ENCODE measurements around the gene LRMDA. TPM values are rescaled to one million over a fixed set of nuclear protein-coding genes. Genes with fewer than 3 reads are reported as not detected.

Gene LRMDA
- total RNA-seq, 1 donor from 2014 or later: 5.2 TPM

DNA sequence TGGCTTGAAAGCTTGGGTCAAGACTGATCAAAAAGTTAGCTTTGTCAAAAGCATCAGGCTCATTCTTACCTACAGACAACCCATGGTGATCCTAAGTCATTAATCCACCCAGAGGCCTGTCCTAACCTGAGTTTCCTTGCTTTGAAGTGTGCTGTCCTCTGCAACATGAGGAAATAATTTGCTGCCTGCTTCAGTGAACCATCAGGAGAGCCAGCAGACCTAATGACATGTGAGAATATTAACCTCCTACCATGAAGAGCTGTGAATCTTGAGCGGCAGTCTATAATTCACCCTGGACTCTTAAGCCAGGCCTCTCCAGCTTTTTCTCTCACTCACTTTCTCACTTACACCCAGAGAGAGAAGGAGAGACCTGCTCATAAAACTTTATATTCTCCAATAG is 590.0 kb downstream of the LRMDA start:
- H3K4me1 ChIP-seq: no peaks in the 10 kb centered on the region
- peaks cover 7% of the 10 kb centered on the region for H3K27me3 Mint-ChIP-seq (ENCODE audit: insufficient read depth, low read depth)
- no peaks in the 10 kb centered on the region for H3K79me2 ChIP-seq (ENCODE audit: low read depth)
- H3K27me3 ChIP-seq: no peaks in the 10 kb centered on the region
- no peak overlapping the region for H2AFZ ChIP-seq (replicated peaks)
- no peak for TF ChIP-seq EZH2phosphoT487 (IDR thresholded peaks at IDR 0.05)
- TF ChIP-seq, protein P1, sequence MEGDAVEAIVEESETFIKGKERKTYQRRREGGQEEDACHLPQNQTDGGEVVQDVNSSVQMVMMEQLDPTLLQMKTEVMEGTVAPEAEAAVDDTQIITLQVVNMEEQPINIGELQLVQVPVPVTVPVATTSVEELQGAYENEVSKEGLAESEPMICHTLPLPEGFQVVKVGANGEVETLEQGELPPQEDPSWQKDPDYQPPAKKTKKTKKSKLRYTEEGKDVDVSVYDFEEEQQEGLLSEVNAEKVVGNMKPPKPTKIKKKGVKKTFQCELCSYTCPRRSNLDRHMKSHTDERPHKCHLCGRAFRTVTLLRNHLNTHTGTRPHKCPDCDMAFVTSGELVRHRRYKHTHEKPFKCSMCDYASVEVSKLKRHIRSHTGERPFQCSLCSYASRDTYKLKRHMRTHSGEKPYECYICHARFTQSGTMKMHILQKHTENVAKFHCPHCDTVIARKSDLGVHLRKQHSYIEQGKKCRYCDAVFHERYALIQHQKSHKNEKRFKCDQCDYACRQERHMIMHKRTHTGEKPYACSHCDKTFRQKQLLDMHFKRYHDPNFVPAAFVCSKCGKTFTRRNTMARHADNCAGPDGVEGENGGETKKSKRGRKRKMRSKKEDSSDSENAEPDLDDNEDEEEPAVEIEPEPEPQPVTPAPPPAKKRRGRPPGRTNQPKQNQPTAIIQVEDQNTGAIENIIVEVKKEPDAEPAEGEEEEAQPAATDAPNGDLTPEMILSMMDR (IDR thresholded peaks at IDR 0.05): no peak
- TF ChIP-seq EZH2 (IDR thresholded peaks at IDR 0.05): no peak
- no peaks in the 10 kb centered on the region for H4K20me1 ChIP-seq (ENCODE audit: low read depth)
- no peak for DNase-seq (ENCODE audit: low spot score)
- no peaks in the 10 kb centered on the region for H3F3A ChIP-seq (ENCODE audit: low read depth)
- no peak overlapping the region for H3K4me3 ChIP-seq
- H3K4me1 Mint-ChIP-seq: peaks cover 15% of the 10 kb centered on the region
- no peak overlapping the region for H3K27ac ChIP-seq
- no peaks in the 10 kb centered on the region for H3K36me3 ChIP-seq
- no peak overlapping the region for H3K9ac ChIP-seq
- no peaks in the 10 kb centered on the region for H3K36me3 Mint-ChIP-seq
- H3K9me3 Mint-ChIP-seq: no peaks in the 10 kb centered on the region
- no peak overlapping the region for H3K4me3 Mint-ChIP-seq
- H3K27ac Mint-ChIP-seq: no peak overlapping the region
- no peaks in the 10 kb centered on the region for H3K9me3 ChIP-seq (ENCODE audit: low read depth)
- no peak overlapping the region for H3K4me2 ChIP-seq

DNA sequence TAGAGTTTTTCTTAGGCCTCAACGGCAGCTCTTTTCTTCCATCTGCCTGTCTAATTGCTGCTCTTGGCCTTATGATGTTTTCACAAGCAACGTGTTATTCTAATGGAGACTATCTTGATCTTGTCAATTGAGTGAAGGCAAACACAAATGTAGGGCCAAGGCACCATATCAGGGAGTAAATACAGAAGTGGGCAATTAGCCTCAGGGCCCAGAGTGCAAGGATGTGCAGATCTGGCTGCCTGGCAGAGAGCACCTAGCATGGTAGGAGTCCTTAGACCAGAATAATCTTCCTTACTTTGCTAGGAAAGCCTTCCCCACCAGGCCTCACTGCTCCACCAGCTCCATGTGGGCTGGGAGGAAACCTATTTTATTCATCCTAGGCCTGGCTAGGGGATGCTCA is 590.9 kb downstream of the LRMDA start:
- DNase-seq (ENCODE audit: low spot score): no peak
- H3K27me3 Mint-ChIP-seq (ENCODE audit: insufficient read depth, low read depth): peaks cover 6% of the 10 kb centered on the region
- H3K4me1 Mint-ChIP-seq: peaks cover 15% of the 10 kb centered on the region

DNA sequence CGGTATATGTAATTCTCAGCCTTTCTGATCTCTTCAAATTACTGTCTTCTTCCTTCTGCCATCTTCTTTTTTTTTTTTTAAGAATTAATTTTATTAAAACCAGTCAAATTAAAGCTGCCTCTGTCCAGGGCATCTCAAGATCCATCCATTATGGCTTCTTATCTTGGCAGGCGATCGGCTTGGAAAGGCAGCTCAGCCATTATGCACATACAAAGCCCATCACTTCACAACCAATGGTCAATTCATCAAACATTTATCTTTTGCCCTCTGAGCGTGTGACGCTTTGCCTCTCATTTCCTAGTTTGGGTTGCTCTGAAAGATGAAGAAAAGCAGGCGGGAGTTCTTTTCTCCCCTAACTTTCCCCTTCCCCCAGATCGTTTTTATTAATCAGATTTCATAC is 591.6 kb downstream of the LRMDA start:
- no peaks in the 10 kb centered on the region for H3K4me1 ChIP-seq
- no peaks in the 10 kb centered on the region for H4K20me1 ChIP-seq (ENCODE audit: low read depth)

More for the DNA sequence above, 590.9 kb downstream of the LRMDA start:
- H3K9me3 Mint-ChIP-seq: no peaks in the 10 kb centered on the region
- no peak for TF ChIP-seq EZH2phosphoT487 (IDR thresholded peaks at IDR 0.05)
- TF ChIP-seq, protein P1 (IDR thresholded peaks at IDR 0.05): no peak
- TF ChIP-seq EZH2 (IDR thresholded peaks at IDR 0.05): no peak
- no peaks in the 10 kb centered on the region for H3F3A ChIP-seq (ENCODE audit: low read depth)
- no peak overlapping the region for H3K9ac ChIP-seq
- no peaks in the 10 kb centered on the region for H3K36me3 Mint-ChIP-seq
- H3K36me3 ChIP-seq: no peaks in the 10 kb centered on the region
- H3K27me3 ChIP-seq: no peaks in the 10 kb centered on the region
- no peaks in the 10 kb centered on the region for H4K20me1 ChIP-seq (ENCODE audit: low read depth)
- no peak overlapping the region for H3K27ac Mint-ChIP-seq
- no peak overlapping the region for H3K27ac ChIP-seq
- no peaks in the 10 kb centered on the region for H3K4me1 ChIP-seq
- no peaks in the 10 kb centered on the region for H3K79me2 ChIP-seq (ENCODE audit: low read depth)
- no peak overlapping the region for H2AFZ ChIP-seq (replicated peaks)
- H3K9me3 ChIP-seq (ENCODE audit: low read depth): no peaks in the 10 kb centered on the region
- H3K4me3 ChIP-seq: no peak overlapping the region
- no peak overlapping the region for H3K4me2 ChIP-seq
- H3K4me3 Mint-ChIP-seq: peak overlapping the region; percentile 6

More for the DNA sequence above, 591.6 kb downstream of the LRMDA start:
- no peaks in the 10 kb centered on the region for H3K27me3 ChIP-seq
- H3K9me3 Mint-ChIP-seq: no peaks in the 10 kb centered on the region
- H3K4me3 Mint-ChIP-seq: no peak overlapping the region
- H3K79me2 ChIP-seq (ENCODE audit: low read depth): no peaks in the 10 kb centered on the region
- H3K27me3 Mint-ChIP-seq (ENCODE audit: insufficient read depth, low read depth): peaks cover 6% of the 10 kb centered on the region
- no peak for DNase-seq (ENCODE audit: low spot score)
- H3K36me3 ChIP-seq: no peaks in the 10 kb centered on the region
- no peaks in the 10 kb centered on the region for H3K36me3 Mint-ChIP-seq
- no peak overlapping the region for H3K9ac ChIP-seq
- H3K27ac ChIP-seq: no peak overlapping the region
- H3K9me3 ChIP-seq (ENCODE audit: low read depth): no peaks in the 10 kb centered on the region
- no peak overlapping the region for H3K27ac Mint-ChIP-seq
- H3K4me2 ChIP-seq: no peak overlapping the region
- no peak overlapping the region for H3K4me3 ChIP-seq
- H3K4me1 Mint-ChIP-seq: peaks cover 15% of the 10 kb centered on the region
- TF ChIP-seq EZH2phosphoT487 (IDR thresholded peaks at IDR 0.05) (no peak), EZH2 (IDR thresholded peaks at IDR 0.05) (no peak)
- TF ChIP-seq, protein P1 (IDR thresholded peaks at IDR 0.05): no peak
- H3F3A ChIP-seq (ENCODE audit: low read depth): no peaks in the 10 kb centered on the region
- no peak overlapping the region for H2AFZ ChIP-seq (replicated peaks)

Measured in neural progenitor cell (in vitro differentiated cells).